RWPE1 (cell line): ENCODE results near the gene ACTR2.

Experiments used
- CTCF ChIA-PET: fragments of 350-600 bp; sonication (Branson Sonifier 250); formaldehyde crosslinking; extraction: SDS; loops from one replicate; lab custom pipeline; 2021; lab: Yijun Ruan, JAX
- POLR2A ChIA-PET: fragments of 400-600 bp; formaldehyde crosslinking; extraction: SDS; loops from one replicate; lab custom pipeline; 2020; ENCODE audit warnings: antibody characterized with exemption; ENCODE audit not compliant: low non-redundant PET; lab: Yijun Ruan, JAX
- DNase-seq: peaks from one replicate; pipeline ENCODE4 v3.0.0; 2012; ENCODE audit warnings: low spot score
- H3K27ac ChIP-seq: fragments of 450-650 bp; 2 replicates; pipeline ENCODE4 v1.5.1; 2017
- CTCF ChIP-seq: fragments of 450-650 bp; conservative IDR thresholded peaks from 2 replicates; pipeline ENCODE4 v1.5.1; 2017; ENCODE audit warnings: low read depth, mild to moderate bottlenecking

Gene ACTR2

GRCh38 chr2:65276609-65277008, 49.0 kb downstream of the ACTR2 start:
- no peak for TF ChIP-seq CTCF
- POLR2A ChIA-PET = interaction anchor here (0.6 kb wide), 1 partner anchor 344 kb away, joined by 8 read pairs; no protein-coding TSS in a partner anchor
- CTCF ChIA-PET = interaction anchor here (0.6 kb wide), 1 partner anchor 155 kb away, joined by 4 read pairs; no protein-coding TSS in a partner anchor
- DNase-seq = no peak
- H3K27ac ChIP-seq = no peak overlapping the region

- CTCF ChIA-PET = interaction anchor here (0.6 kb wide), 1 partner anchor 155 kb away, joined by 4 read pairs; no protein-coding TSS in a partner anchor
- no peak for DNase-seq
- H3K27ac ChIP-seq = no peak overlapping the region
- no peak for TF ChIP-seq CTCF
- POLR2A ChIA-PET = interaction anchor here (0.6 kb wide), 2 partner anchors 30 to 343 kb away, joined by 7 to 8 read pairs; no protein-coding TSS in a partner anchor
These were observed 49.5 kb downstream of the ACTR2 start for GRCh38 chr2:65277118-65277517.

- DNase-seq = no peak
- no peak overlapping the region for H3K27ac ChIP-seq
- no peak for TF ChIP-seq CTCF
- ChIA-PET CTCF (interaction anchor here (0.5 kb wide), 1 partner anchor 333 kb away, joined by 5 read pairs; no protein-coding TSS in a partner anchor), POLR2A (interaction anchor here (0.6 kb wide), 1 partner anchor 30 kb away, joined by 7 read pairs; no protein-coding TSS in a partner anchor)
These were observed 50.3 kb downstream of the ACTR2 start for GRCh38 chr2:65277791-65278483.

GRCh38 chr2:65278531-65278981, 50.9 kb downstream of the ACTR2 start:
- POLR2A ChIA-PET = no interaction called here
- no peak for TF ChIP-seq CTCF
- H3K27ac ChIP-seq = no peak overlapping the region
- CTCF ChIA-PET = interaction anchor here (0.5 kb wide), 1 partner anchor 333 kb away, joined by 5 read pairs; no protein-coding TSS in a partner anchor
- DNase-seq = no peak

GRCh38 chr2:65279756-65280155, 52.1 kb downstream of the ACTR2 start:
- CTCF ChIA-PET = interaction anchor here (0.6 kb wide), 1 partner anchor 296 kb away, joined by 4 read pairs; no protein-coding TSS in a partner anchor
- POLR2A ChIA-PET = no interaction called here
- DNase-seq = no peak
- no peak overlapping the region for H3K27ac ChIP-seq
- no peak for TF ChIP-seq CTCF

GRCh38 chr2:65281627-65282351, 54.2 kb downstream of the ACTR2 start:
- ChIA-PET POLR2A (no interaction called here), CTCF (no interaction called here)
- no peak overlapping the region for H3K27ac ChIP-seq
- no peak for TF ChIP-seq CTCF
- DNase-seq = no peak
